ENCODE data around the gene C2orf69. TPM values are rescaled to one million over a fixed set of nuclear protein-coding genes. Genes with fewer than 3 reads are reported as not detected.

C2orf69 gene
- total RNA-seq, 2 donors from 2014 or later, result 8.0 to 9.5 TPM

- no peak for DNase-seq (ENCODE audit: low spot score)
- no peak overlapping the region for H3K27ac ChIP-seq
Observed at GRCh38 chr2:199869653-199870052, 41.4 kb upstream of the C2orf69 start.

GRCh38 chr2:199870581-199870980 lies 40.5 kb upstream of the C2orf69 start:
- Histone ChIP-seq H3K36me3 (no peaks in the 10 kb centered on the region), H3K4me1 (no peaks in the 10 kb centered on the region), H3K27ac (no peak overlapping the region), H3K9me3 (peaks cover 0 to 15% of the 10 kb centered on the region in 2 donors), H3K27me3 (no peaks in the 10 kb centered on the region), H3K4me3 (no peak overlapping the region)
- no peak for DNase-seq (ENCODE audit: low spot score)
- TF ChIP-seq CTCF (IDR thresholded peaks at IDR 0.05), result no peak

More at GRCh38 chr2:199869653-199870052, 41.4 kb upstream of the C2orf69 start:
- H3K9me3 ChIP-seq, result peaks cover 0 to 12% of the 10 kb centered on the region in 2 donors
- TF ChIP-seq CTCF (IDR thresholded peaks at IDR 0.05), result no peak
- H3K4me1 ChIP-seq, result no peaks in the 10 kb centered on the region
- no peaks in the 10 kb centered on the region for H3K36me3 ChIP-seq
- no peak overlapping the region for H3K4me3 ChIP-seq
- H3K27me3 ChIP-seq, result no peaks in the 10 kb centered on the region

- peaks cover 0 to 15% of the 10 kb centered on the region in 2 donors for H3K9me3 ChIP-seq
- H3K4me3 ChIP-seq, result no peak overlapping the region
- no peaks in the 10 kb centered on the region for H3K27me3 ChIP-seq
- H3K4me1 ChIP-seq, result no peaks in the 10 kb centered on the region
- H3K36me3 ChIP-seq, result no peaks in the 10 kb centered on the region
- no peak overlapping the region for H3K27ac ChIP-seq
- TF ChIP-seq CTCF (IDR thresholded peaks at IDR 0.05), result no peak
- DNase-seq (ENCODE audit: low spot score), result no peak
Observed at GRCh38 chr2:199874209-199874608, 36.9 kb upstream of the C2orf69 start.

GRCh38 chr2:199875400-199875799 lies 35.7 kb upstream of the C2orf69 start:
- H3K9me3 ChIP-seq, result peaks cover 0 to 15% of the 10 kb centered on the region in 2 donors
- no peaks in the 10 kb centered on the region for H3K27me3 ChIP-seq
- H3K27ac ChIP-seq, result no peak overlapping the region
- no peak for DNase-seq (ENCODE audit: low spot score)
- TF ChIP-seq CTCF (IDR thresholded peaks at IDR 0.05), result no peak
- no peaks in the 10 kb centered on the region for H3K4me1 ChIP-seq
- no peak overlapping the region for H3K4me3 ChIP-seq
- no peaks in the 10 kb centered on the region for H3K36me3 ChIP-seq

GRCh38 chr2:199882667-199883066 lies 28.4 kb upstream of the C2orf69 start:
- DNase-seq (ENCODE audit: low spot score), result no peak
- Histone ChIP-seq H3K9me3 (no peaks in the 10 kb centered on the region), H3K4me1 (no peaks in the 10 kb centered on the region), H3K27me3 (no peaks in the 10 kb centered on the region), H3K4me3 (no peak overlapping the region), H3K36me3 (no peaks in the 10 kb centered on the region), H3K27ac (no peak overlapping the region)
- TF ChIP-seq CTCF (IDR thresholded peaks at IDR 0.05), result no peak

GRCh38 chr2:199883474-199884212 lies 27.4 kb upstream of the C2orf69 start:
- no peaks in the 10 kb centered on the region for H3K4me1 ChIP-seq
- TF ChIP-seq CTCF (IDR thresholded peaks at IDR 0.05), result no peak
- no peak overlapping the region for H3K4me3 ChIP-seq
- DNase-seq (ENCODE audit: low spot score), result no peak
- no peaks in the 10 kb centered on the region for H3K9me3 ChIP-seq
- H3K27ac ChIP-seq, result no peak overlapping the region
- no peaks in the 10 kb centered on the region for H3K27me3 ChIP-seq
- no peaks in the 10 kb centered on the region for H3K36me3 ChIP-seq
